ENCODE results near the gene CPLX3.

CPLX3 gene

GRCh38 chr15:74826364-74826819 lies at the start of gene CPLX3:
CPLX3 (plus strand) TSS chr15:74826627; CDS start chr15:74826704, 77 bp downstream.
- Histone ChIP-seq H3K4me3 (ENCODE audit: low read depth in 1 of 2, low read length in 2 of 2) (no peak within 1 kb of the TSS), H3K9me3 (ENCODE audit: control insufficient read depth in 1 of 2, low read length in 2 of 2) (no peaks in the 10 kb centered on the region), H3K27ac (ENCODE audit: low read depth, low read length) (no peak within 1 kb of the TSS), H3K9ac (ENCODE audit: low read depth in 1 of 2, low read length in 2 of 2) (no peak within 1 kb of the TSS), H3K27me3 (ENCODE audit: control insufficient read depth in 1 of 2, insufficient read depth in 2 of 2, low read length in 2 of 2) (peaks cover 13 to 28% of the 10 kb centered on the region in 2 donors), H3K4me1 (ENCODE audit: control insufficient read depth in 1 of 2, insufficient read depth in 2 of 2, low read length in 2 of 2) (peaks cover 4 to 6% of the 10 kb centered on the region in 2 donors), H3K36me3 (ENCODE audit: control insufficient read depth in 1 of 2, insufficient read depth in 2 of 2, low read length in 2 of 2) (no peaks in the 10 kb centered on the region)

GRCh38 chr15:74776821-74777768 lies 49.3 kb upstream of the CPLX3 start:
- peaks cover 71 to 74% of the 10 kb centered on the region in 2 donors for H3K4me1 ChIP-seq (ENCODE audit: control insufficient read depth in 1 of 2, insufficient read depth in 2 of 2, low read length in 2 of 2)
- peak overlapping the region; percentile 22 for H3K27ac ChIP-seq (ENCODE audit: low read depth, low read length)

GRCh38 chr15:74777769-74778598 lies 48.4 kb upstream of the CPLX3 start:
- H3K27ac ChIP-seq (ENCODE audit: low read depth, low read length) = no peak overlapping the region
- no peak overlapping the region for H3K4me3 ChIP-seq (ENCODE audit: low read depth in 1 of 2, low read length in 2 of 2)
- no peaks in the 10 kb centered on the region for H3K27me3 ChIP-seq (ENCODE audit: control insufficient read depth in 1 of 2, insufficient read depth in 2 of 2, low read length in 2 of 2)
- no peaks in the 10 kb centered on the region for H3K9me3 ChIP-seq (ENCODE audit: control insufficient read depth in 1 of 2, low read length in 2 of 2)
- H3K36me3 ChIP-seq (ENCODE audit: control insufficient read depth in 1 of 2, insufficient read depth in 2 of 2, low read length in 2 of 2) = no peaks in the 10 kb centered on the region
- peaks cover 70 to 76% of the 10 kb centered on the region in 2 donors for H3K4me1 ChIP-seq (ENCODE audit: control insufficient read depth in 1 of 2, insufficient read depth in 2 of 2, low read length in 2 of 2)
- H3K9ac ChIP-seq (ENCODE audit: low read depth in 1 of 2, low read length in 2 of 2) = peak overlapping the region in 1 of 2 donors; percentile 16

More at GRCh38 chr15:74776821-74777768, 49.3 kb upstream of the CPLX3 start:
- Histone ChIP-seq H3K27me3 (ENCODE audit: control insufficient read depth in 1 of 2, insufficient read depth in 2 of 2, low read length in 2 of 2) (no peaks in the 10 kb centered on the region), H3K36me3 (ENCODE audit: control insufficient read depth in 1 of 2, insufficient read depth in 2 of 2, low read length in 2 of 2) (no peaks in the 10 kb centered on the region), H3K4me3 (ENCODE audit: low read depth in 1 of 2, low read length in 2 of 2) (peak overlapping the region; percentile 18 to 23), H3K9me3 (ENCODE audit: control insufficient read depth in 1 of 2, low read length in 2 of 2) (no peaks in the 10 kb centered on the region), H3K9ac (ENCODE audit: low read depth in 1 of 2, low read length in 2 of 2) (peak overlapping the region; percentile 21 to 53)

GRCh38 chr15:74778599-74778970 lies 47.8 kb upstream of the CPLX3 start:
- H3K4me1 ChIP-seq (ENCODE audit: control insufficient read depth in 1 of 2, insufficient read depth in 2 of 2, low read length in 2 of 2) = peaks cover 70 to 76% of the 10 kb centered on the region in 2 donors
- H3K27ac ChIP-seq (ENCODE audit: low read depth, low read length) = no peak overlapping the region

GRCh38 chr15:74779162-74779648 lies 47.2 kb upstream of the CPLX3 start:
- no peak overlapping the region for H3K4me3 ChIP-seq (ENCODE audit: low read depth in 1 of 2, low read length in 2 of 2)
- H3K9me3 ChIP-seq (ENCODE audit: control insufficient read depth in 1 of 2, low read length in 2 of 2) = no peaks in the 10 kb centered on the region
- H3K36me3 ChIP-seq (ENCODE audit: control insufficient read depth in 1 of 2, insufficient read depth in 2 of 2, low read length in 2 of 2) = no peaks in the 10 kb centered on the region
- no peak overlapping the region for H3K9ac ChIP-seq (ENCODE audit: low read depth in 1 of 2, low read length in 2 of 2)
- H3K4me1 ChIP-seq (ENCODE audit: control insufficient read depth in 1 of 2, insufficient read depth in 2 of 2, low read length in 2 of 2) = peaks cover 69 to 76% of the 10 kb centered on the region in 2 donors
- H3K27me3 ChIP-seq (ENCODE audit: control insufficient read depth in 1 of 2, insufficient read depth in 2 of 2, low read length in 2 of 2) = no peaks in the 10 kb centered on the region
- no peak overlapping the region for H3K27ac ChIP-seq (ENCODE audit: low read depth, low read length)

More at GRCh38 chr15:74778599-74778970, 47.8 kb upstream of the CPLX3 start:
- Histone ChIP-seq H3K4me3 (ENCODE audit: low read depth in 1 of 2, low read length in 2 of 2) (no peak overlapping the region), H3K9ac (ENCODE audit: low read depth in 1 of 2, low read length in 2 of 2) (no peak overlapping the region), H3K9me3 (ENCODE audit: control insufficient read depth in 1 of 2, low read length in 2 of 2) (no peaks in the 10 kb centered on the region), H3K36me3 (ENCODE audit: control insufficient read depth in 1 of 2, insufficient read depth in 2 of 2, low read length in 2 of 2) (no peaks in the 10 kb centered on the region), H3K27me3 (ENCODE audit: control insufficient read depth in 1 of 2, insufficient read depth in 2 of 2, low read length in 2 of 2) (no peaks in the 10 kb centered on the region)

GRCh38 chr15:74780523-74781430 lies 45.6 kb upstream of the CPLX3 start:
- peak overlapping the region; percentile 72 for H3K4me3 ChIP-seq (ENCODE audit: low read depth in 1 of 2, low read length in 2 of 2)
- H3K9ac ChIP-seq (ENCODE audit: low read depth in 1 of 2, low read length in 2 of 2) = peak overlapping the region; percentile 49 to 56
- no peaks in the 10 kb centered on the region for H3K9me3 ChIP-seq (ENCODE audit: control insufficient read depth in 1 of 2, low read length in 2 of 2)
- peak overlapping the region; percentile 57 for H3K27ac ChIP-seq (ENCODE audit: low read depth, low read length)
- no peaks in the 10 kb centered on the region for H3K27me3 ChIP-seq (ENCODE audit: control insufficient read depth in 1 of 2, insufficient read depth in 2 of 2, low read length in 2 of 2)
- peaks cover 70 to 77% of the 10 kb centered on the region in 2 donors for H3K4me1 ChIP-seq (ENCODE audit: control insufficient read depth in 1 of 2, insufficient read depth in 2 of 2, low read length in 2 of 2)
- H3K36me3 ChIP-seq (ENCODE audit: control insufficient read depth in 1 of 2, insufficient read depth in 2 of 2, low read length in 2 of 2) = peaks cover 0 to 7% of the 10 kb centered on the region in 2 donors

- H3K4me1 ChIP-seq (ENCODE audit: control insufficient read depth in 1 of 2, insufficient read depth in 2 of 2, low read length in 2 of 2) = peaks cover 70 to 82% of the 10 kb centered on the region in 2 donors
- H3K9ac ChIP-seq (ENCODE audit: low read depth in 1 of 2, low read length in 2 of 2) = peak within 1 kb of the TSS; percentile 76 to 84
- H3K36me3 ChIP-seq (ENCODE audit: control insufficient read depth in 1 of 2, insufficient read depth in 2 of 2, low read length in 2 of 2) = peaks cover 3 to 10% of the 10 kb centered on the region in 2 donors
- H3K27ac ChIP-seq (ENCODE audit: low read depth, low read length) = peak within 1 kb of the TSS; percentile 57
- no peaks in the 10 kb centered on the region for H3K27me3 ChIP-seq (ENCODE audit: control insufficient read depth in 1 of 2, insufficient read depth in 2 of 2, low read length in 2 of 2)
- no peaks in the 10 kb centered on the region for H3K9me3 ChIP-seq (ENCODE audit: control insufficient read depth in 1 of 2, low read length in 2 of 2)
- H3K4me3 ChIP-seq (ENCODE audit: low read depth in 1 of 2, low read length in 2 of 2) = peak within 1 kb of the TSS; percentile 84 to 91
Measured at GRCh38 chr15:74781431-74782258, 44.8 kb upstream of the CPLX3 start, which contains the start of gene CSK. CSK (plus strand) TSS chr15:74782080; CDS start chr15:74798298, 16,218 bp downstream.

- Histone ChIP-seq H3K4me3 (ENCODE audit: low read depth in 1 of 2, low read length in 2 of 2) (peak overlapping the region; percentile 84 to 91), H3K36me3 (ENCODE audit: control insufficient read depth in 1 of 2, insufficient read depth in 2 of 2, low read length in 2 of 2) (peaks cover 4 to 10% of the 10 kb centered on the region in 2 donors), H3K27me3 (ENCODE audit: control insufficient read depth in 1 of 2, insufficient read depth in 2 of 2, low read length in 2 of 2) (no peaks in the 10 kb centered on the region), H3K9me3 (ENCODE audit: control insufficient read depth in 1 of 2, low read length in 2 of 2) (no peaks in the 10 kb centered on the region), H3K27ac (ENCODE audit: low read depth, low read length) (peak overlapping the region; percentile 34), H3K4me1 (ENCODE audit: control insufficient read depth in 1 of 2, insufficient read depth in 2 of 2, low read length in 2 of 2) (peaks cover 70 to 82% of the 10 kb centered on the region in 2 donors), H3K9ac (ENCODE audit: low read depth in 1 of 2, low read length in 2 of 2) (peak overlapping the region; percentile 76 to 84)
Measured at GRCh38 chr15:74782259-74783071, 44.0 kb upstream of the CPLX3 start.
